WTC11 (cell line): ENCODE measurements around the gene RBMS1. TPM values are rescaled to one million over a fixed set of nuclear protein-coding genes. Genes with fewer than 3 reads are reported as not detected.

ENCODE experiments used
- ATAC-seq: fragments of 200-7000 bp; cut with Tn5 transposase; 2 replicates; pipeline ENCODE4 v1.10.0; 2021; ENCODE audit warnings: mild to moderate bottlenecking, moderate library complexity
- CTCF ChIA-PET: fragments of 300-600 bp; sonication (Branson Sonifier 250); formaldehyde crosslinking; loops from one replicate; lab custom pipeline; 2021; ENCODE audit warnings: antibody characterized with exemption; lab: Charles Lee
- POLR2A ChIA-PET: fragments of 350-600 bp; sonication (Branson Sonifier 250); formaldehyde crosslinking; loops from one replicate; lab custom pipeline; 2021; ENCODE audit warnings: antibody characterized with exemption; lab: Charles Lee
- DNase-seq: peaks from one replicate; pipeline ENCODE4 v3.0.0; 2021; ENCODE audit warnings: low spot score
- H3K27ac Mint-ChIP-seq: 2 replicates; pipeline ENCODE4 v1.8.0; 2021; ENCODE audit warnings: mixed read lengths
- H3K27me3 Mint-ChIP-seq: 2 replicates; pipeline ENCODE4 v1.8.0; 2021; ENCODE audit warnings: low read depth, mild to moderate bottlenecking, moderate library complexity, mixed read lengths
- H3K36me3 Mint-ChIP-seq: 2 replicates; pipeline ENCODE4 v1.8.0; 2021; ENCODE audit warnings: mixed read lengths
- H3K4me1 Mint-ChIP-seq: 2 replicates; pipeline ENCODE4 v1.8.0; 2022; ENCODE audit warnings: mixed read lengths
- H3K4me3 Mint-ChIP-seq: 2 replicates; pipeline ENCODE4 v1.8.0; 2021; ENCODE audit warnings: mild to moderate bottlenecking, moderate library complexity, mixed read lengths
- H3K9me3 Mint-ChIP-seq: 2 replicates; pipeline ENCODE4 v1.8.0; 2021; ENCODE audit warnings: mixed read lengths
- ATF1 ChIP-seq: sonication (generic); formaldehyde crosslinking; IDR thresholded peaks from 2 replicates; pipeline ENCODE4 v1.8.1; 2023; ENCODE audit warnings: mild to moderate bottlenecking, moderate library complexity, missing genetic modification reagents
- CREM ChIP-seq: sonication (generic); formaldehyde crosslinking; IDR thresholded peaks from 2 replicates; pipeline ENCODE4 v1.8.1; 2022; ENCODE audit warnings: mild to moderate bottlenecking, missing genetic modification reagents, moderate library complexity
- IRF2 ChIP-seq: sonication (generic); formaldehyde crosslinking; IDR thresholded peaks from 2 replicates; pipeline ENCODE4 v1.8.0; 2022; ENCODE audit warnings: low read depth, missing genetic modification reagents, borderline replicate concordance
- MYBL2 ChIP-seq: sonication (generic); formaldehyde crosslinking; IDR thresholded peaks from 2 replicates; pipeline ENCODE4 v1.8.1; 2023; ENCODE audit warnings: mild to moderate bottlenecking, moderate library complexity, missing genetic modification reagents
- OVOL2 ChIP-seq: fragments of 250-450 bp; sonication (Bioruptor Pico); IDR thresholded peaks from 2 replicates; pipeline ENCODE4 v1.9.0; 2021; ENCODE audit warnings: mild to moderate bottlenecking, borderline replicate concordance
- PRRX2 ChIP-seq: fragments of 250-450 bp; sonication (Bioruptor Pico); IDR thresholded peaks from 2 replicates; pipeline ENCODE4 v1.8.0; 2021; ENCODE audit warnings: mild to moderate bottlenecking
- total RNA-seq: library from RNA; stranded (reverse); gene quantifications from 3 replicates; pipeline ENCODE4 v1.2.3, GENCODE V29; 2021
- TF ChIP-seq, protein P1 (sequence below): fragments of 200-600 bp; IDR thresholded peaks from 2 replicates; pipeline ENCODE4 v1.8.0; 2022; ENCODE audit warnings: antibody characterized with exemption
- TF ChIP-seq, protein P2 (sequence below): fragments of 250-450 bp; sonication (Bioruptor Pico); conservative IDR thresholded peaks from 2 replicates; pipeline ENCODE4 v1.9.0; 2021; ENCODE audit warnings: mild to moderate bottlenecking
- TF ChIP-seq, protein P3 (sequence below): sonication (generic); formaldehyde crosslinking; IDR thresholded peaks from 2 replicates; pipeline ENCODE4 v1.8.0; 2023; ENCODE audit warnings: missing genetic modification reagents, mild to moderate bottlenecking, borderline replicate concordance
- TF ChIP-seq, protein P4 (sequence below): sonication (generic); formaldehyde crosslinking; conservative IDR thresholded peaks from 2 replicates; pipeline ENCODE4 v1.8.1; 2023; ENCODE audit warnings: mild to moderate bottlenecking, low read depth, missing genetic modification reagents, moderate library complexity
- TF ChIP-seq, protein P5 (sequence below): sonication (generic); formaldehyde crosslinking; IDR thresholded peaks from 2 replicates; pipeline ENCODE4 v1.8.0; 2022; ENCODE audit warnings: missing genetic modification reagents
- TF ChIP-seq, protein P6 (sequence below): sonication (generic); formaldehyde crosslinking; IDR thresholded peaks from 2 replicates; pipeline ENCODE4 v1.8.1; 2023; ENCODE audit warnings: mild to moderate bottlenecking, missing genetic modification reagents, borderline replicate concordance
- TF ChIP-seq, protein P7 (sequence below): sonication (generic); formaldehyde crosslinking; IDR thresholded peaks from 2 replicates; pipeline ENCODE4 v1.8.0; 2022; ENCODE audit warnings: mild to moderate bottlenecking, missing genetic modification reagents

Gene RBMS1
- total RNA-seq, 1 experiment from 2014 or later, result 56.3 TPM

DNA sequence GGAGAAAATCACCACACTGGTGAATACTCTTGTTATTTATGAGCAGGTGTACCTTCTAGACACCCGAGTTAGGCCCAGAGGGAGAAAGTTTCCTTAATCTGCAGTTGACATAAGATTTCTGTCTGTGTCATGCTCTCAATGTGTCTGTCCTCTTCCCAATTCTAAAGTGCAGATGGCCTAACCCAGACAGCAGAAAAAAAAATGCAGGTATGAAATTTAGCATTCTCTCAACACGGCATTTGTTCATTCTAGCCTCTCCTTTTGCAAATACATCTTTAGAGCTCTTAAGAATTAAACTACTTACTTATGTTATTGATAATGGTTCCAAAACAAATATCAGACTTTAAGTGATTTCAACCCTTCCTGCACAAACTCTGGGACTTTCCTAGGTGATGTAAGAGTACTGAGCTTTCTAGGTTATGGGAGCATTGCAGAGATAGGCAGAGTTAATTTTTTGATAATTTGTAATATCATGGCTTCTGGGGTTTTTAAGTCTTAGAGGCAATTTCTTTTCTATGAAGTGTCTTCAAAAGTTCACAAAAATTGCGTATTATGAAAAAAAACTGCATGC lies 260.6 kb downstream of the RBMS1 start (continued):
- TF ChIP-seq, protein P1, sequence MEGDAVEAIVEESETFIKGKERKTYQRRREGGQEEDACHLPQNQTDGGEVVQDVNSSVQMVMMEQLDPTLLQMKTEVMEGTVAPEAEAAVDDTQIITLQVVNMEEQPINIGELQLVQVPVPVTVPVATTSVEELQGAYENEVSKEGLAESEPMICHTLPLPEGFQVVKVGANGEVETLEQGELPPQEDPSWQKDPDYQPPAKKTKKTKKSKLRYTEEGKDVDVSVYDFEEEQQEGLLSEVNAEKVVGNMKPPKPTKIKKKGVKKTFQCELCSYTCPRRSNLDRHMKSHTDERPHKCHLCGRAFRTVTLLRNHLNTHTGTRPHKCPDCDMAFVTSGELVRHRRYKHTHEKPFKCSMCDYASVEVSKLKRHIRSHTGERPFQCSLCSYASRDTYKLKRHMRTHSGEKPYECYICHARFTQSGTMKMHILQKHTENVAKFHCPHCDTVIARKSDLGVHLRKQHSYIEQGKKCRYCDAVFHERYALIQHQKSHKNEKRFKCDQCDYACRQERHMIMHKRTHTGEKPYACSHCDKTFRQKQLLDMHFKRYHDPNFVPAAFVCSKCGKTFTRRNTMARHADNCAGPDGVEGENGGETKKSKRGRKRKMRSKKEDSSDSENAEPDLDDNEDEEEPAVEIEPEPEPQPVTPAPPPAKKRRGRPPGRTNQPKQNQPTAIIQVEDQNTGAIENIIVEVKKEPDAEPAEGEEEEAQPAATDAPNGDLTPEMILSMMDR, result no peak

DNA sequence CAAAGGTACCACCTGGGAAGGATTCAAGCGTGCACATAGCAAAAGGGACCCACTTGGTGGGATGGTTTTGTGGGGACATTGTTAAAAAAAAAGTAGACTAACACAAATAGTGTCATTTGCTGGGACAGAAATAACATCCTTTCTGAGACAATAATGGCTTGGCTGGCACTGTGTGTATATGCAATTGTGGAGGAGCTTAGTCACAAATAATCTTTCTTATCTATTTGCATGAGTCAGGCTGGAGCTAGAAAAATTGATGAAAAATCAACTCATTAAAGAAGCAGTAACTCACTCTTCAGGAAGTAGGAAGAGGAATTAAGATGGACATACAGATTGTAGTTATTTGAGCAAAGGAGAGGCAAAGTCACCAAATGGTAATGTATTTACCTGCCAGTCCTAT lies 264.0 kb downstream of the RBMS1 start:
- H3K27ac Mint-ChIP-seq, result no peak overlapping the region
- H3K4me1 Mint-ChIP-seq, result peaks cover 7% of the 10 kb centered on the region; the same call in 1 of the 2 replicates
- no peaks in the 10 kb centered on the region for H3K36me3 Mint-ChIP-seq
- ChIA-PET POLR2A (no interaction called here), CTCF (interaction anchor here (1.1 kb wide), 1 partner anchor 200 kb away, joined by 3 read pairs; no protein-coding TSS in a partner anchor)
- no peak for DNase-seq
- no peaks in the 10 kb centered on the region for H3K9me3 Mint-ChIP-seq
- no peak for ATAC-seq
- H3K4me3 Mint-ChIP-seq, result no peak overlapping the region
- H3K27me3 Mint-ChIP-seq, result no peaks in the 10 kb centered on the region
- TF ChIP-seq, protein P2, sequence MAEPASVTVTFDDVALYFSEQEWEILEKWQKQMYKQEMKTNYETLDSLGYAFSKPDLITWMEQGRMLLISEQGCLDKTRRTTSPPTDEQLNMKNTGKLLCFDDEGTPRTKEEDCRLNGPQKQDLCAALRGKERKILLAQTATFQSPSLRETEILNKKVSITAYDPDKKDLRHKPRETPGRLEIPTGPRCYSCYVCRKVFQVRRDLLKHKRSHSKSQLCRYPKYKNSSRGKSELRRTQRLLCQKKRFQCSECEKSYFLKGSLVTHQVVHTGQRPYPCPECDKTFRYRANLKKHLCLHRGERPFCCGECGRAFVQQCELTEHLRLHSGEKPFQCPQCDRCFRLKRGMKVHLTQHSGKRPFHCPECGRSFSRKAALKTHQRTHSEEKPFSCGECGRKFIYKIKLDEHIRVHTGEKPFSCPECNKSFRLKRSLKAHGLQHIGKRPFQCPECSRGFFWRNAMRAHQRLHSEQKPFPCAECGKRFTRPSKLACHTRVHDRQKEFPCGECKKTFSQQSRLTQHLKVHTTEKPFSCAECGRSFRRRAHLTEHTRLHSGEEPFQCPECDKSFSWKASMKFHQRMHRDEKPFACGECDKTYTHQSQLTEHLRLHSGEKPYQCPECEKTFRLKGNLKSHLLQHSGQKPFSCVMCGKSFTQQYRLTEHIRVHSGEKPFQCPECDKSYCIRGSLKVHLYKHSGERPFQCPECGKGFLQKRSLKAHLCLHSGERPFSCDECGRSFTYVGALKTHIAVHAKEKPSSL (CRISPR knock-in tag), result no peak
- TF ChIP-seq MYBL2 (CRISPR knock-in tag), result no peak
- TF ChIP-seq, protein P3, sequence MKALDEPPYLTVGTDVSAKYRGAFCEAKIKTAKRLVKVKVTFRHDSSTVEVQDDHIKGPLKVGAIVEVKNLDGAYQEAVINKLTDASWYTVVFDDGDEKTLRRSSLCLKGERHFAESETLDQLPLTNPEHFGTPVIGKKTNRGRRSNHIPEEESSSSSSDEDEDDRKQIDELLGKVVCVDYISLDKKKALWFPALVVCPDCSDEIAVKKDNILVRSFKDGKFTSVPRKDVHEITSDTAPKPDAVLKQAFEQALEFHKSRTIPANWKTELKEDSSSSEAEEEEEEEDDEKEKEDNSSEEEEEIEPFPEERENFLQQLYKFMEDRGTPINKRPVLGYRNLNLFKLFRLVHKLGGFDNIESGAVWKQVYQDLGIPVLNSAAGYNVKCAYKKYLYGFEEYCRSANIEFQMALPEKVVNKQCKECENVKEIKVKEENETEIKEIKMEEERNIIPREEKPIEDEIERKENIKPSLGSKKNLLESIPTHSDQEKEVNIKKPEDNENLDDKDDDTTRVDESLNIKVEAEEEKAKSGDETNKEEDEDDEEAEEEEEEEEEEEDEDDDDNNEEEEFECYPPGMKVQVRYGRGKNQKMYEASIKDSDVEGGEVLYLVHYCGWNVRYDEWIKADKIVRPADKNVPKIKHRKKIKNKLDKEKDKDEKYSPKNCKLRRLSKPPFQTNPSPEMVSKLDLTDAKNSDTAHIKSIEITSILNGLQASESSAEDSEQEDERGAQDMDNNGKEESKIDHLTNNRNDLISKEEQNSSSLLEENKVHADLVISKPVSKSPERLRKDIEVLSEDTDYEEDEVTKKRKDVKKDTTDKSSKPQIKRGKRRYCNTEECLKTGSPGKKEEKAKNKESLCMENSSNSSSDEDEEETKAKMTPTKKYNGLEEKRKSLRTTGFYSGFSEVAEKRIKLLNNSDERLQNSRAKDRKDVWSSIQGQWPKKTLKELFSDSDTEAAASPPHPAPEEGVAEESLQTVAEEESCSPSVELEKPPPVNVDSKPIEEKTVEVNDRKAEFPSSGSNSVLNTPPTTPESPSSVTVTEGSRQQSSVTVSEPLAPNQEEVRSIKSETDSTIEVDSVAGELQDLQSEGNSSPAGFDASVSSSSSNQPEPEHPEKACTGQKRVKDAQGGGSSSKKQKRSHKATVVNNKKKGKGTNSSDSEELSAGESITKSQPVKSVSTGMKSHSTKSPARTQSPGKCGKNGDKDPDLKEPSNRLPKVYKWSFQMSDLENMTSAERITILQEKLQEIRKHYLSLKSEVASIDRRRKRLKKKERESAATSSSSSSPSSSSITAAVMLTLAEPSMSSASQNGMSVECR (CRISPR knock-in tag), result no peak
- no peak for TF ChIP-seq ATF1 (CRISPR knock-in tag)
- TF ChIP-seq, protein P4, sequence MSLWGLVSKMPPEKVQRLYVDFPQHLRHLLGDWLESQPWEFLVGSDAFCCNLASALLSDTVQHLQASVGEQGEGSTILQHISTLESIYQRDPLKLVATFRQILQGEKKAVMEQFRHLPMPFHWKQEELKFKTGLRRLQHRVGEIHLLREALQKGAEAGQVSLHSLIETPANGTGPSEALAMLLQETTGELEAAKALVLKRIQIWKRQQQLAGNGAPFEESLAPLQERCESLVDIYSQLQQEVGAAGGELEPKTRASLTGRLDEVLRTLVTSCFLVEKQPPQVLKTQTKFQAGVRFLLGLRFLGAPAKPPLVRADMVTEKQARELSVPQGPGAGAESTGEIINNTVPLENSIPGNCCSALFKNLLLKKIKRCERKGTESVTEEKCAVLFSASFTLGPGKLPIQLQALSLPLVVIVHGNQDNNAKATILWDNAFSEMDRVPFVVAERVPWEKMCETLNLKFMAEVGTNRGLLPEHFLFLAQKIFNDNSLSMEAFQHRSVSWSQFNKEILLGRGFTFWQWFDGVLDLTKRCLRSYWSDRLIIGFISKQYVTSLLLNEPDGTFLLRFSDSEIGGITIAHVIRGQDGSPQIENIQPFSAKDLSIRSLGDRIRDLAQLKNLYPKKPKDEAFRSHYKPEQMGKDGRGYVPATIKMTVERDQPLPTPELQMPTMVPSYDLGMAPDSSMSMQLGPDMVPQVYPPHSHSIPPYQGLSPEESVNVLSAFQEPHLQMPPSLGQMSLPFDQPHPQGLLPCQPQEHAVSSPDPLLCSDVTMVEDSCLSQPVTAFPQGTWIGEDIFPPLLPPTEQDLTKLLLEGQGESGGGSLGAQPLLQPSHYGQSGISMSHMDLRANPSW (CRISPR knock-in tag), result no peak
- TF ChIP-seq CREM (CRISPR knock-in tag), result no peak
- TF ChIP-seq, protein P5, sequence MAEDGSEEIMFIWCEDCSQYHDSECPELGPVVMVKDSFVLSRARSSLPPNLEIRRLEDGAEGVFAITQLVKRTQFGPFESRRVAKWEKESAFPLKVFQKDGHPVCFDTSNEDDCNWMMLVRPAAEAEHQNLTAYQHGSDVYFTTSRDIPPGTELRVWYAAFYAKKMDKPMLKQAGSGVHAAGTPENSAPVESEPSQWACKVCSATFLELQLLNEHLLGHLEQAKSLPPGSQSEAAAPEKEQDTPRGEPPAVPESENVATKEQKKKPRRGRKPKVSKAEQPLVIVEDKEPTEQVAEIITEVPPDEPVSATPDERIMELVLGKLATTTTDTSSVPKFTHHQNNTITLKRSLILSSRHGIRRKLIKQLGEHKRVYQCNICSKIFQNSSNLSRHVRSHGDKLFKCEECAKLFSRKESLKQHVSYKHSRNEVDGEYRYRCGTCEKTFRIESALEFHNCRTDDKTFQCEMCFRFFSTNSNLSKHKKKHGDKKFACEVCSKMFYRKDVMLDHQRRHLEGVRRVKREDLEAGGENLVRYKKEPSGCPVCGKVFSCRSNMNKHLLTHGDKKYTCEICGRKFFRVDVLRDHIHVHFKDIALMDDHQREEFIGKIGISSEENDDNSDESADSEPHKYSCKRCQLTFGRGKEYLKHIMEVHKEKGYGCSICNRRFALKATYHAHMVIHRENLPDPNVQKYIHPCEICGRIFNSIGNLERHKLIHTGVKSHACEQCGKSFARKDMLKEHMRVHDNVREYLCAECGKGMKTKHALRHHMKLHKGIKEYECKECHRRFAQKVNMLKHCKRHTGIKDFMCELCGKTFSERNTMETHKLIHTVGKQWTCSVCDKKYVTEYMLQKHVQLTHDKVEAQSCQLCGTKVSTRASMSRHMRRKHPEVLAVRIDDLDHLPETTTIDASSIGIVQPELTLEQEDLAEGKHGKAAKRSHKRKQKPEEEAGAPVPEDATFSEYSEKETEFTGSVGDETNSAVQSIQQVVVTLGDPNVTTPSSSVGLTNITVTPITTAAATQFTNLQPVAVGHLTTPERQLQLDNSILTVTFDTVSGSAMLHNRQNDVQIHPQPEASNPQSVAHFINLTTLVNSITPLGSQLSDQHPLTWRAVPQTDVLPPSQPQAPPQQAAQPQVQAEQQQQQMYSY (CRISPR knock-in tag), result no peak
- TF ChIP-seq, protein P6, sequence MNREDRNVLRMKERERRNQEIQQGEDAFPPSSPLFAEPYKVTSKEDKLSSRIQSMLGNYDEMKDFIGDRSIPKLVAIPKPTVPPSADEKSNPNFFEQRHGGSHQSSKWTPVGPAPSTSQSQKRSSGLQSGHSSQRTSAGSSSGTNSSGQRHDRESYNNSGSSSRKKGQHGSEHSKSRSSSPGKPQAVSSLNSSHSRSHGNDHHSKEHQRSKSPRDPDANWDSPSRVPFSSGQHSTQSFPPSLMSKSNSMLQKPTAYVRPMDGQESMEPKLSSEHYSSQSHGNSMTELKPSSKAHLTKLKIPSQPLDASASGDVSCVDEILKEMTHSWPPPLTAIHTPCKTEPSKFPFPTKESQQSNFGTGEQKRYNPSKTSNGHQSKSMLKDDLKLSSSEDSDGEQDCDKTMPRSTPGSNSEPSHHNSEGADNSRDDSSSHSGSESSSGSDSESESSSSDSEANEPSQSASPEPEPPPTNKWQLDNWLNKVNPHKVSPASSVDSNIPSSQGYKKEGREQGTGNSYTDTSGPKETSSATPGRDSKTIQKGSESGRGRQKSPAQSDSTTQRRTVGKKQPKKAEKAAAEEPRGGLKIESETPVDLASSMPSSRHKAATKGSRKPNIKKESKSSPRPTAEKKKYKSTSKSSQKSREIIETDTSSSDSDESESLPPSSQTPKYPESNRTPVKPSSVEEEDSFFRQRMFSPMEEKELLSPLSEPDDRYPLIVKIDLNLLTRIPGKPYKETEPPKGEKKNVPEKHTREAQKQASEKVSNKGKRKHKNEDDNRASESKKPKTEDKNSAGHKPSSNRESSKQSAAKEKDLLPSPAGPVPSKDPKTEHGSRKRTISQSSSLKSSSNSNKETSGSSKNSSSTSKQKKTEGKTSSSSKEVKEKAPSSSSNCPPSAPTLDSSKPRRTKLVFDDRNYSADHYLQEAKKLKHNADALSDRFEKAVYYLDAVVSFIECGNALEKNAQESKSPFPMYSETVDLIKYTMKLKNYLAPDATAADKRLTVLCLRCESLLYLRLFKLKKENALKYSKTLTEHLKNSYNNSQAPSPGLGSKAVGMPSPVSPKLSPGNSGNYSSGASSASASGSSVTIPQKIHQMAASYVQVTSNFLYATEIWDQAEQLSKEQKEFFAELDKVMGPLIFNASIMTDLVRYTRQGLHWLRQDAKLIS (CRISPR knock-in tag), result no peak
- TF ChIP-seq, protein P7, sequence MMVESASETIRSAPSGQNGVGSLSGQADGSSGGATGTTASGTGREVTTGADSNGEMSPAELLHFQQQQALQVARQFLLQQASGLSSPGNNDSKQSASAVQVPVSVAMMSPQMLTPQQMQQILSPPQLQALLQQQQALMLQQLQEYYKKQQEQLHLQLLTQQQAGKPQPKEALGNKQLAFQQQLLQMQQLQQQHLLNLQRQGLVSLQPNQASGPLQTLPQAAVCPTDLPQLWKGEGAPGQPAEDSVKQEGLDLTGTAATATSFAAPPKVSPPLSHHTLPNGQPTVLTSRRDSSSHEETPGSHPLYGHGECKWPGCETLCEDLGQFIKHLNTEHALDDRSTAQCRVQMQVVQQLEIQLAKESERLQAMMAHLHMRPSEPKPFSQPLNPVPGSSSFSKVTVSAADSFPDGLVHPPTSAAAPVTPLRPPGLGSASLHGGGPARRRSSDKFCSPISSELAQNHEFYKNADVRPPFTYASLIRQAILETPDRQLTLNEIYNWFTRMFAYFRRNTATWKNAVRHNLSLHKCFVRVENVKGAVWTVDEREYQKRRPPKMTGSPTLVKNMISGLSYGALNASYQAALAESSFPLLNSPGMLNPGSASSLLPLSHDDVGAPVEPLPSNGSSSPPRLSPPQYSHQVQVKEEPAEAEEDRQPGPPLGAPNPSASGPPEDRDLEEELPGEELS (CRISPR knock-in tag), result no peak
- TF ChIP-seq OVOL2, result no peak
- no peak for TF ChIP-seq IRF2 (CRISPR knock-in tag)
- TF ChIP-seq PRRX2 (CRISPR knock-in tag), result no peak
